ENCODE measurements around the gene LBX1.

- TF ChIP-seq LEF1 (IDR thresholded peaks at IDR 0.05; ENCODE audit: borderline replicate concordance) = no peak
- TF ChIP-seq SUZ12 (IDR thresholded peaks at IDR 0.05) = no peak
- no peak for TF ChIP-seq ARNT (IDR thresholded peaks at IDR 0.05)
- no peak for TF ChIP-seq L3MBTL2 (conservative IDR thresholded peaks at IDR 0.05)
- TF ChIP-seq NFRKB (IDR thresholded peaks at IDR 0.05) = no peak
- TF ChIP-seq SP1 (IDR thresholded peaks at IDR 0.05) = no peak
- no peak for TF ChIP-seq TARDBP (IDR thresholded peaks at IDR 0.05)
These were observed 6.5 kb upstream of the LBX1 start for GRCh38 chr10:101235766-101236165.
